ENCODE results near the gene RGSL1.

DNA sequence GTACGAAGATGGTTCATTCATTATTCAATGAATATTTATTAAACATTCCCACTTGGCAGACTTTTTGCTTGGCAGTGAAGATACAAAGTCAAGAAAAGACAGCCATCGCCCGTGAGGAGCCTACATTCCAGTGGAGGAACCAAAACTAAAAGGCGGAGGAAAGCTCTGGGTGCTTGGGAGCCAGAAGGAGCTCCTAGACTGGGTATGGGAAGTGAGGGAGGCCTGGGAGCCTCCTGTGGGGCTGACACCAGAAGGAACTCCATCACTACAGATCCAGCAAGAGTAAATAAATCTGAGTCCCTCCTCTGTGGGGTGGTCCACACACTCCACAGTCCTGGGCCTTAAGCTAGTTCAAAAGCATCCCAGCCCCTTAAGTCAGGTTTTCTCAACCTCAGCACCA lies 124.2 kb downstream of the RGSL1 start:
- TF ChIP-seq, protein P1, sequence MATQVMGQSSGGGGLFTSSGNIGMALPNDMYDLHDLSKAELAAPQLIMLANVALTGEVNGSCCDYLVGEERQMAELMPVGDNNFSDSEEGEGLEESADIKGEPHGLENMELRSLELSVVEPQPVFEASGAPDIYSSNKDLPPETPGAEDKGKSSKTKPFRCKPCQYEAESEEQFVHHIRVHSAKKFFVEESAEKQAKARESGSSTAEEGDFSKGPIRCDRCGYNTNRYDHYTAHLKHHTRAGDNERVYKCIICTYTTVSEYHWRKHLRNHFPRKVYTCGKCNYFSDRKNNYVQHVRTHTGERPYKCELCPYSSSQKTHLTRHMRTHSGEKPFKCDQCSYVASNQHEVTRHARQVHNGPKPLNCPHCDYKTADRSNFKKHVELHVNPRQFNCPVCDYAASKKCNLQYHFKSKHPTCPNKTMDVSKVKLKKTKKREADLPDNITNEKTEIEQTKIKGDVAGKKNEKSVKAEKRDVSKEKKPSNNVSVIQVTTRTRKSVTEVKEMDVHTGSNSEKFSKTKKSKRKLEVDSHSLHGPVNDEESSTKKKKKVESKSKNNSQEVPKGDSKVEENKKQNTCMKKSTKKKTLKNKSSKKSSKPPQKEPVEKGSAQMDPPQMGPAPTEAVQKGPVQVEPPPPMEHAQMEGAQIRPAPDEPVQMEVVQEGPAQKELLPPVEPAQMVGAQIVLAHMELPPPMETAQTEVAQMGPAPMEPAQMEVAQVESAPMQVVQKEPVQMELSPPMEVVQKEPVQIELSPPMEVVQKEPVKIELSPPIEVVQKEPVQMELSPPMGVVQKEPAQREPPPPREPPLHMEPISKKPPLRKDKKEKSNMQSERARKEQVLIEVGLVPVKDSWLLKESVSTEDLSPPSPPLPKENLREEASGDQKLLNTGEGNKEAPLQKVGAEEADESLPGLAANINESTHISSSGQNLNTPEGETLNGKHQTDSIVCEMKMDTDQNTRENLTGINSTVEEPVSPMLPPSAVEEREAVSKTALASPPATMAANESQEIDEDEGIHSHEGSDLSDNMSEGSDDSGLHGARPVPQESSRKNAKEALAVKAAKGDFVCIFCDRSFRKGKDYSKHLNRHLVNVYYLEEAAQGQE (IDR thresholded peaks at IDR 0.05; ENCODE audit: borderline replicate concordance), result no peak
- TF ChIP-seq, protein P2, sequence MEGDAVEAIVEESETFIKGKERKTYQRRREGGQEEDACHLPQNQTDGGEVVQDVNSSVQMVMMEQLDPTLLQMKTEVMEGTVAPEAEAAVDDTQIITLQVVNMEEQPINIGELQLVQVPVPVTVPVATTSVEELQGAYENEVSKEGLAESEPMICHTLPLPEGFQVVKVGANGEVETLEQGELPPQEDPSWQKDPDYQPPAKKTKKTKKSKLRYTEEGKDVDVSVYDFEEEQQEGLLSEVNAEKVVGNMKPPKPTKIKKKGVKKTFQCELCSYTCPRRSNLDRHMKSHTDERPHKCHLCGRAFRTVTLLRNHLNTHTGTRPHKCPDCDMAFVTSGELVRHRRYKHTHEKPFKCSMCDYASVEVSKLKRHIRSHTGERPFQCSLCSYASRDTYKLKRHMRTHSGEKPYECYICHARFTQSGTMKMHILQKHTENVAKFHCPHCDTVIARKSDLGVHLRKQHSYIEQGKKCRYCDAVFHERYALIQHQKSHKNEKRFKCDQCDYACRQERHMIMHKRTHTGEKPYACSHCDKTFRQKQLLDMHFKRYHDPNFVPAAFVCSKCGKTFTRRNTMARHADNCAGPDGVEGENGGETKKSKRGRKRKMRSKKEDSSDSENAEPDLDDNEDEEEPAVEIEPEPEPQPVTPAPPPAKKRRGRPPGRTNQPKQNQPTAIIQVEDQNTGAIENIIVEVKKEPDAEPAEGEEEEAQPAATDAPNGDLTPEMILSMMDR (IDR thresholded peaks at IDR 0.05; ENCODE audit: poor library complexity, severe bottlenecking), result no peak
- no peak for TF ChIP-seq POLR2AphosphoS5 (IDR thresholded peaks at IDR 0.05)

Measured in neural cell (in vitro differentiated cells).